GM21367 (cell line): ENCODE data around the gene DCAF4.
A peak's percentile ranks its signal among the peaks of the same experiment; 100 is the strongest.

Experiments used
- ATAC-seq: cut with Tn5 transposase; IDR thresholded peaks from one replicate; pipeline ENCODE4 v1.9.1; 2021; ENCODE audit not compliant: unreplicated experiment

The DCAF4 gene, protein sequence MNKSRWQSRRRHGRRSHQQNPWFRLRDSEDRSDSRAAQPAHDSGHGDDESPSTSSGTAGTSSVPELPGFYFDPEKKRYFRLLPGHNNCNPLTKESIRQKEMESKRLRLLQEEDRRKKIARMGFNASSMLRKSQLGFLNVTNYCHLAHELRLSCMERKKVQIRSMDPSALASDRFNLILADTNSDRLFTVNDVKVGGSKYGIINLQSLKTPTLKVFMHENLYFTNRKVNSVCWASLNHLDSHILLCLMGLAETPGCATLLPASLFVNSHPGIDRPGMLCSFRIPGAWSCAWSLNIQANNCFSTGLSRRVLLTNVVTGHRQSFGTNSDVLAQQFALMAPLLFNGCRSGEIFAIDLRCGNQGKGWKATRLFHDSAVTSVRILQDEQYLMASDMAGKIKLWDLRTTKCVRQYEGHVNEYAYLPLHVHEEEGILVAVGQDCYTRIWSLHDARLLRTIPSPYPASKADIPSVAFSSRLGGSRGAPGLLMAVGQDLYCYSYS

DNA sequence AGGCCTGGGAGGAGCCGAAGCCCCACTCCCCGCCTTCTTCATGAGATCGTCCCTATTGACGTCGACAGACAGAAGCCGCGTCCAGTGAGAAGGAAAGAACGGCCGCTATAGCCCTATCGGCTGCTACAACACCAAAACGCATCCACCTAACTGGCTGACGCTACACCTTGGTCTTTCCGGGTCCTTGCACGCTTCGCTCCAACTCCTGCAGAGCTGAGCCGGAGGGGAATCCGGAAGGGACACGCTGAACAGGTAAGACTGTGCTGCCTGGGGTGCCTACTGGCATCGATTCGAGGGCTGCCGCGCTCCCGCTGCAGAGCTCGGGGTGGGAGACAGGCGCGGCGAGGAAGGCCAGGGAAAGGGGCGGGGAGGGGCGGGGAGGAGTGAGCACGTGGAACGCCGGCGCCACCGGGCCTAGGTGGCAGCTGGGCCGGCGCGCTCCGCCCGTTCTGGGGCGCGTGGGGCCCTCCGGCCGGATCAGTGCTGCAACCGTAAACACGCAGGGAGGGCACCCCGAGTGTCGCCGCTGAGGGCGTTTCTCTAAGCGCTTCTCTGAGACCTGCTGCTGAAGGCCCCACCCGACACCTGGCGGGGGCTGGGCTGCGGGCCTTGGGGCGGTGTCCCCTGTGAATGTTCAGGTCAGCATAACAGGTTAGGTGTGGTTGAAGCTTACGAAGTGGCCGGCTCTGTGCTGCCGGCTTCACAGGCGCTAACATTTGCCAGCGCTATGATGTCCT, at the start of gene DCAF4:
TSS of gene DCAF4 (plus strand) at position 173 of the 737 bp plus-strand sequence. CDS start 11,515 bp downstream, outside the sequence.
- ATAC-seq: peak; percentile 93

- no peak for ATAC-seq
Measured at GRCh38 chr14:72876710-72877063, 49.6 kb upstream of the DCAF4 start.

- ATAC-seq: no peak
Measured at GRCh38 chr14:72878746-72879145, 47.5 kb upstream of the DCAF4 start.

GRCh38 chr14:72879431-72879830, 46.8 kb upstream of the DCAF4 start:
- ATAC-seq: no peak

GRCh38 chr14:72880164-72880563, 46.1 kb upstream of the DCAF4 start:
- ATAC-seq: no peak

- ATAC-seq: no peak
Measured at GRCh38 chr14:72880820-72881219, 45.4 kb upstream of the DCAF4 start.

GRCh38 chr14:72881543-72881942, 44.7 kb upstream of the DCAF4 start:
- no peak for ATAC-seq

- no peak for ATAC-seq
Measured at GRCh38 chr14:72882047-72882446, 44.2 kb upstream of the DCAF4 start.

- no peak for ATAC-seq
Measured at GRCh38 chr14:72882463-72882862, 43.8 kb upstream of the DCAF4 start.

DNA sequence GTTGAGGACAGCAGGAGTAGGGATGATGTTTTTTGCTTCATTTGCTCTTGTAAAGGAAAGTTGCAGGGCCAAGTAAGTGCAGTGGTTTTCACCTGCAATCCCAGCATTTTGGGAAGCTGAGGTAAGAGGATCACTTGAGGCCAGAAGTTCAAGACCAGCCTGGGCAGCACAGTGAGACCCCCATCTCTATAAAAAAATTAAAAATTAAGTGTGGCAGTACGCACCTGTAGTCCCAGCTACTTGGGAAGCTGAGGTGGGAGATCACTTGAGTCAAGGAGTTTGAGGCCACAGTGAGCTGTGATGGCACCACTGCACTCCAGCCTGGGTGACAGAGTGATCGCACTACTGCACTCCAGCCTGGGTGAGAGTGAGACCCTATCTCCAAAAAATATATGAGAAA, 43.2 kb upstream of the DCAF4 start:
- ATAC-seq: no peak

DNA sequence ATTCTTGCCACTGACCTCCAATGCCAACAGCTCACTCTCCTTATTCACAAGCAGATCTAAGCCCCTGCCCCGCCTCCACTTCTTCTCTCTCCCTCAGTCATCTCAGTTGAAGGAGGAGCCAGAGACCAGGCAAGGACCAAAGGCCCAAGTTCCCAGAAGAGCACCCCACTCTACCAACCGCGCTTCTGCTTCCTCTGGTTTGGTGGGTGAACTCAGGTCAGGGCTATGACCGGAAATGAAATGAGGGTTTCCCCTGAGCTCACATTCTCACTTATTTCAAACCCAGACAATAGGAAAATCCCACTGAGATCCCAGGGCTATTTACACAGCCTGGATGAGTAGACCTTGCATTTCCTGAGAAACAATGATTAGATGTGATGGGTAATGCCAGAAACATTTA, 42.3 kb upstream of the DCAF4 start:
- ATAC-seq: no peak

DNA sequence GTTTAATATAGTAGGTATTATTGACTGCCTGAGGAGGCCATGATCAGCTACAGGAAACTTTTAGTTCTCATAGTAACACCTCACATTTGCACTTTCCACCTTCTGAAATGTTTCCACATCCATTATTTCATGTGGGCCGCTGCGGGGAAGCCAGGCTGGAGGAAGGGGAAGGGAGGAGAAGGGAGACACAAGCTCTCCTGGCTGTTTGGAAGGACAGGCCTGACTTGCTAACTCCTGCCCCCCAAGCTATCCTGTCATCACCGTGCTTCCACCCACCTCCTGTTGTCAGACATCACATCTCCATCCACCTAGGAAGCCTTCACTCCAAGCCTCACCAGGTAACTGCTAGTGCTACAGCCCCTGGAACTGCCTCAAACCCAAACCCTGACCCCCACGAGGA, 41.9 kb upstream of the DCAF4 start:
- no peak for ATAC-seq

GRCh38 chr14:72887514-72887913, 38.8 kb upstream of the DCAF4 start:
- no peak for ATAC-seq

GRCh38 chr14:72888192-72888591, 38.1 kb upstream of the DCAF4 start:
- no peak for ATAC-seq

DNA sequence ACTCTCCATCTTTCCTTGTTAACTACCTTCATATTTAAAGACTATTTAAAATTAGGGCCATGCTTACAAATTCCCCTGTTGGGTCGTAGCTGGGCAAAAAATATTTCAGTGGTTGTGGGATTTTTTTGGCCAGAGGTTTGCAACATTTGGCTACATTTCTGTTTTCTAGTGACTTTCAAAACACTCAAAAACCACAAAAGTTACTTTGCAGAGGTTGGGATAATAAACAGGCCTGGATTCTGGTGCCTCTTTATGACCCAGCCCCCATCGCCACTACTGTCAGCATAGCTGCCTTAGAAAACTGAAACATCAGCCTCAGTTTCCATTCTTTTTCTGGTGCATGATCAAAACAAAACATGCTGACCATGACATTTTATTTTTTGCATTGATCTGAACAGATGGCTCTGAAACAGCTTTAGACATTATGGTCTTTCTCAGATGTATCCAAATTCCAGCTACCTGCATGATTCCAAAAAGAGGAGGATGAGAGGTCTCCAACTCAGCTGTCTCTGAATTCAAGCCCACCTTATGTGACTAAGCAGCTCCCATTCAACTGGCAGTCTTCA, 37.5 kb upstream of the DCAF4 start:
- ATAC-seq: no peak

GRCh38 chr14:72889366-72889765, 36.9 kb upstream of the DCAF4 start:
- no peak for ATAC-seq

GRCh38 chr14:72891666-72892102, 34.6 kb upstream of the DCAF4 start:
- no peak for ATAC-seq

- ATAC-seq: no peak
Measured at GRCh38 chr14:72892103-72892878, 34.0 kb upstream of the DCAF4 start.

DNA sequence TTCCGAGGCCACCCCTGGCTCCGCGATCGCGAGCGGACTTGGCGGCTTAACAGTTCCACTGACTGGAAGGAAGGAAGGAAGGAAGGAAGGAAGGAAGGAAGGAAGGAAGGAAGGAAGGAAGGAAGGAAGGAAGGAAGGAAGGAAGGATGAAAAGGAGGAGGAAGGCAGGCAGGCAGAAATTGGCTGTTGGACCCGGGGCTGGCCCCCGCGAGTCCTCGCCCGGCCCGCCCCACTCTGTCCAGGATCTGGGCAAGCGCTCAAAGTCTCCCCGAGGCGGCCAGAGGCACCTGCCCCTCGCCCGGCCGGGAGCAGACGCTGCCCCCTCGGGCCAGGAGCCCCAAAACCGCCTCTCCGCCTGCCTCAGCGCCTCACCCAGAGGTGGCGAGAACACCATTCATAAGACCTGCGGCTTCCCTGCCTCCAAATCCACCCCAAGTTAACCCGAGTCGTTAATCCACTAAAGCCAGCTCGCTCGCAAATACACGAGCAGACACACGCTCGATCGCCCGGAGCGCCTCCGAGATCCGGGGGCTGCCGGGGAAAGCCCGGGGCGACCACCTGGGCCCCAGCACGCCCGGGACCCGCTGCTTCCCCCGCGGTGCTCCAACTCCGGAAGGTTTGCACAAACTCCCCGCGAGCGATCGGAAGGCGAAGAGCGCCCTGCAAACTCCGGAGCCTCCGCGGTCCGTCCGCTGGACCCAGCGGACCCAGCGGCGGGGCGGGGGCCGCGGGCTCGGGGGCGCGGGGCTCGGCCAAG, 33.2 kb upstream of the DCAF4 start:
- ATAC-seq: no peak

DNA sequence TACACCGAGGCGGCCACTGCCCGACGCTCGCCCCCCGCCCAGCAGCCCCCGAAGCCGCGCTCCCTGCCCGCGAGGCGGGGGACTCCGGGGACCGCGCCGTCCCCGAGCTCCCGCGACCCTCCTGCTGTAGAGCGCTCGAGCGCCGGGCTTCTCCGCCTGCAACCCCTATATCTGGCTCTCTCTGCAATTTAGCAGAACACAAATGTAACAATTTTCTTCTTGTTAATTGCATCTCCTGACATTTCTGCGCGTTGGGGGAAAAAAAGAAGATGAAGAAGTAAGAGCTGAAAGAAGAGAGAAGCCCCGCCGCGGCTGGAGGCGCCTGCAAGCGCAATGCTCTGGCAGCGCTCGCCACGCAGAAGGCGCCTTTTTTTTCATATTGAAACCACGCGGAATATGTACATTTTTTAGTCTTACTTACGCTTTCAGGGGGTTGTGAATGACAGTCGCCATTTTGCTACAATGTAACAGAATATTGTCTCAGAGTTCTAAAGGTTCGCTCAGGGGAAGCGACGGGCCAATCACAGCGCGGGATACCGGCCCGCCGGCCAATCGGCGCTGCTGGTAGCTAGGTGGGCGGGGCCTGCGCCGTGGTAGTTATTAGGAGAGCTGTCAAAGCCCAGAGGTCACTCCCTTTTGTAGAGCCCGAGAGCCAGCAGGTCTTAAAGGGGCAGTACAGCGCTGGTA, 32.5 kb upstream of the DCAF4 start, which contains the start of gene DPF3:
TSS of gene DPF3 (minus strand) at position 466 of the 687 bp plus-strand sequence. CDS start at position 453, 13 bp downstream.
- peak; percentile 92 for ATAC-seq
